LNCAP (cell line): ENCODE measurements around the gene CARS1.

ENCODE experiments used
- TF ChIP-seq, protein P1 (sequence below): fragments of 450-650 bp; IDR thresholded peaks from 2 replicates; pipeline ENCODE4 v1.5.1; 2017; ENCODE audit warnings: mild to moderate bottlenecking

Gene CARS1

DNA sequence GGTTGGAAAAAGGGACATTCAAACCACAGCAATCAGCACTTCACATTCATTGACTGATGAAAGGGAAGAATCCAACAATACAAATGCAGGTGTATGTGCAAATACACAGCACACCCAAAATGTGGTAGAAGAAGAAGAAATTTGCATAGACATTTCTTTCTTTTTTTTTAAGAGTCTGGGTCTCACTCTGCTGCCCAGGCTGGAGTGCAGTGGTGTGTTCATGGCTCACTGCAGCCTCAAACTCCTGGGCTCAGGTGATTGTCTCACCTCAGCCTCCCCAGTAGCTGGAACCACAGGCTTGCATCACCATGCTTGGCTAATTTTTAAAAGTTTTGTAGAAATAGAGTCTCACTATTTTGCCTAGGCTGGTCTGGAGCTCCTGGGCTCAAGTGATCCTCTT is 21.9 kb downstream of the CARS1 start:
- TF ChIP-seq, protein P1, sequence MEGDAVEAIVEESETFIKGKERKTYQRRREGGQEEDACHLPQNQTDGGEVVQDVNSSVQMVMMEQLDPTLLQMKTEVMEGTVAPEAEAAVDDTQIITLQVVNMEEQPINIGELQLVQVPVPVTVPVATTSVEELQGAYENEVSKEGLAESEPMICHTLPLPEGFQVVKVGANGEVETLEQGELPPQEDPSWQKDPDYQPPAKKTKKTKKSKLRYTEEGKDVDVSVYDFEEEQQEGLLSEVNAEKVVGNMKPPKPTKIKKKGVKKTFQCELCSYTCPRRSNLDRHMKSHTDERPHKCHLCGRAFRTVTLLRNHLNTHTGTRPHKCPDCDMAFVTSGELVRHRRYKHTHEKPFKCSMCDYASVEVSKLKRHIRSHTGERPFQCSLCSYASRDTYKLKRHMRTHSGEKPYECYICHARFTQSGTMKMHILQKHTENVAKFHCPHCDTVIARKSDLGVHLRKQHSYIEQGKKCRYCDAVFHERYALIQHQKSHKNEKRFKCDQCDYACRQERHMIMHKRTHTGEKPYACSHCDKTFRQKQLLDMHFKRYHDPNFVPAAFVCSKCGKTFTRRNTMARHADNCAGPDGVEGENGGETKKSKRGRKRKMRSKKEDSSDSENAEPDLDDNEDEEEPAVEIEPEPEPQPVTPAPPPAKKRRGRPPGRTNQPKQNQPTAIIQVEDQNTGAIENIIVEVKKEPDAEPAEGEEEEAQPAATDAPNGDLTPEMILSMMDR = no peak

DNA sequence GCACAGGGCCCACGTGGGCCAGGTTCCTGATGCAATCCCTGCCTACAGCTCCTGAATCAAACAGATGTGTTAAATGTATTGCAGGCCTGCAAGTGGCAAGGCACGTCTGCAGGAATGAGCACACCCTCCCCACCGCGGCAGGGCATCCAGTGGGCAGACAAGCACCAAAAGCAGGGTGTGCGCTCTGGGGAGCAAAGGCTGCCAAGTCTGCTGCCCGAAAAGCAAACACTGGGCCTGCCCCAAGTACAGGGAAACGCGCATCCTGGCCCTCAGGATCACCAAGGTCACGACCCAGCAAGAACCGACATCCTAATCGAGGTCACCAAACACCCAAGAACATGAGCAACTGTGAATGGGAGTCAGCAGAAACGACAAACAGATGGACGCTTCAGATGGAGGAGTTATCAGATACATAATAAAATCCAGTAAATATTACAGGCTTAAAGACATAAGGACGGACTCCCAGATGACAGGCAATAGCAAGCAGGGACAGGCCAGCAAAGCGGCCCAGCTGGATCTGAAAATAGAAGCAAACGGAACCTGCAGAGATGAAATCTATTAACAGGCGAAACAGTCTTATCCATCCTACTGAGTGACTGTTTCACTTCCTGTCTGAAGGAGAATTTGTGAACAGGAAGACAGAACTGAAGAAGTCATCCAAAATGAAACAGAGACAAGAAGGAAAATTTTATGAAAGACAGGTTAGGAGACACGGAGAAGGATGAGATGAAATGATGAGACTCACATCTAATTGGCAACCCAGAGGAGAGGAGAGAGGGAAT is 26.7 kb downstream of the CARS1 start:
- TF ChIP-seq, protein P1 = no peak

DNA sequence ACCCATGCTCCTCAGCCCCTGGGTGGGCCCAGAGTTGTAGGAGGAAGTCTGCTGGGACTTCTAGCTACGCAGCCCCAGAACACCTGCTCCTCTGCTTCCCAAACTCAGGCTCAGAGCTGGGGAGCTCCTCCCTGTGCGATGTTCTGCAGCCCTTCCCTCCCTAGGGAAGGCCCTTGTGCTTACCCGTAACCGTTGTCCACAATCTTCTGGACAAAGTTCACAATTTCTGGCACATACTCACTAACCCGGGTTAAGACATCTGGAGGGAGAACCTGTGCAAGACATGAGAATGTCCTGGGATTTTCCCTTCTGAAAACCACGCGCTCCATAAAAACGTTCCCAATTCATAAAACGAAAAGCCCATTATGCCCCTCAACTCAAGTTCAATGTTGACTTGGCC is 28.4 kb downstream of the CARS1 start:
- TF ChIP-seq, protein P1 = no peak

DNA sequence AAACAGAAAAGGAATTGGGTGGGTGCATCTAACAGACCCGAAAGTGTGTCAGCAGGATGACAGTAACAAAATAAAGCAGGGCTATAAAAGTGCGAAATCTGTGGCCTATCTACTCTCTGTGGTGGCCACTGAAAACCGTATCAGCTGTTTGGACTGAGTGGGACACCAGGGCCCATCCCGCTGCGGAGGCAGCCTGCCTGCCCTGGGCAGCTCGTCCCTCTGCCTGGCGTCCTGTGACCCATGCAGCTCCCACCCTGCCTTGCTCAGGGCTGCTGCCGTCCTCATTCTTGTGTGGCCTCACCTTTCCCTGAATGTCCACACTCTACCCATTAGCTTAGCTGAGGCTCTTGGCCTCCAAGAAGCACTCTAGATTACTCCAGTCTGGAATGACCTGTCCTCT is 30.4 kb downstream of the CARS1 start:
- TF ChIP-seq, protein P1 = no peak

DNA sequence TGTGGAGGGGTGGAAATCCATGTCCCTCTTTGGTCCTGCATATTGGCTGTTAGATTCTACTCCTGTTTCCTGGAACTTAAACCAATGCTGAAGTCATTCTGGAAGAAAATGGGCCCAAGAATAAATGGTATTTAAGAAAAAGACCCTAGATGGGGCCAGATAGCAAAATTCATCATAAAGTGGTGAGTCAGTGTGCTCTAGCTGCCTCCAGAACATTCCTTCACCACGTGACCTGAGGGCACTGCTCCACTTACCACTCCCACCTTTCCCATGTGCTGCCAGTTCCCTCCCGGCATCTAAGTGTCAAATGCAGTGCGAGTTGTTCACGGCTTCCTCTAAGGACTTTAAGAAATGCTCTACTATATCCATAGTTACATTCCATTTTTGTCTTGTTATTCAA is 34.2 kb downstream of the CARS1 start:
- TF ChIP-seq, protein P1 = no peak

DNA sequence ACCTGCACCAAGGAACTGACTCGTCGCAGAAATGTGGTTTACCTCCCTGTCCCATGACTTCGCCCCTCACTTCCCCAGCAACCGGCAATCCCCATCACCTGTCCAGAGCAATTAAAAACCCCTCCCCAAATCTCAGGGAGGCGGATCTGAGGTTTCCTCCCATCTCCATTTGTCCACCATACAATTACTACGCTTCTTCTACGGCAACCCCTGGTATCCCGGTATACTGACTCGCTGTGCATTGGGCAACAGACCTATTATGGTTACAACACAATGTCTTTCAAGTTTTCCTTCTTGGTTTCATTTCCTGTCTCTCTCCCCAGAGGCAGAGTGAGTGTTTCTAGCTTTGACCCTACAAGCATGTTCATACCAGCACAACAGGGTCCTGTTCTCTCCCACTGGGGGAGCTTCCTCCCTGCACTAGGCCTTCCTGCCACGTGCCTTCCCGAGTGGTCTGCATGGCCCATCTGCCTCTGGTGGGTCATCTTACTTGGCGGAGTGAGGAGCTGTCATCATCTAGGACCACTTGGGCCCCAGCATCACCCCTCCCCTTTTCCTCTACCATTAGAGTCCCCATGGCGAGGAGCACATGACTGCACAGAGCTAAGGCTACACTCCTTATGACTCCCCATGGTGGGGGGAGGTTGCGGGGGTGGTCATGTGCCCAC is 34.8 kb downstream of the CARS1 start:
- TF ChIP-seq, protein P1 = no peak

DNA sequence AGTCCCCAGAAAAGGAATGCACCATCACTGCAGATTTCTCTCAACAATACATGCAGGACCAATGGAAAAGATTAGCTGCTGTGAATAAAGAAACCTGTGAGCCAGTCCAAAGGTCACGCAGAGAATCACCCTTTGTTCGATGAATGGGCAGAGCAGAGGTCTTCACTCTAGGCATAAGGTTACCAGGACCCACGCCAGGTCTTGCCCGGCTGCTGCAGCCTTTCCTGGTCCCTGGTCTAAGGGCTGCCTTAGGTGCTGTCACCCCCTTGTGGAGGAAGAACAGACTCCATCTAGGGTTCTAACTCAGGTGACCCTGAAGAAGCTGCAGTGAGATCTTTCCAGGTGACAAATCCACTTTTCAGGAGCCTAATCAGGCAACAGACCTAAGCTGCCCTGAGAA is 36.1 kb downstream of the CARS1 start:
- TF ChIP-seq, protein P1 = peak; percentile 55
